GM21825 (cell line): ENCODE results near the gene DSE.

ENCODE experiments used
- ATAC-seq: cut with Tn5 transposase; IDR thresholded peaks from one replicate; pipeline ENCODE4 v1.9.1; 2021; ENCODE audit warnings: mild to moderate bottlenecking, moderate library complexity; ENCODE audit not compliant: unreplicated experiment

The DSE gene

DNA sequence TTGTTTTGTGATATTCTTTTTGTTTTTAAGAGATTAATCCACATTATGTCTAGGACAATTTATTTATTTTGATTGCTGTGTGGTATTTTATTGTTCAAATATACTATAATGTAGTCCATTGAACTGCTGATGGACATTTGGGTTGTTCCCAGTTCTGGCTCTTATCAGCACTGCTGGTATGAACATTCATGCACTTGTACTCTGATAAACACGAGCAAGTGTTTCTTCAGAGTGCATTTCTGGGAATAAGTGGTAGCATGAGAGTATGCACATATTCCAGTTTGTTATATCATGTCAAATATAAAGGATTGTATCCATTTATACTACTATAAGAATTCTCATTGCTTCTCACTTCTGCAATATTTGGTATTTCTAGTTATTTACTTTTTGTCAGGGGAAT, 97.5 kb downstream of the DSE start:
- no peak for ATAC-seq

- no peak for ATAC-seq
These were observed 100.8 kb downstream of the DSE start for GRCh38 chr6:116471531-116471930.

DNA sequence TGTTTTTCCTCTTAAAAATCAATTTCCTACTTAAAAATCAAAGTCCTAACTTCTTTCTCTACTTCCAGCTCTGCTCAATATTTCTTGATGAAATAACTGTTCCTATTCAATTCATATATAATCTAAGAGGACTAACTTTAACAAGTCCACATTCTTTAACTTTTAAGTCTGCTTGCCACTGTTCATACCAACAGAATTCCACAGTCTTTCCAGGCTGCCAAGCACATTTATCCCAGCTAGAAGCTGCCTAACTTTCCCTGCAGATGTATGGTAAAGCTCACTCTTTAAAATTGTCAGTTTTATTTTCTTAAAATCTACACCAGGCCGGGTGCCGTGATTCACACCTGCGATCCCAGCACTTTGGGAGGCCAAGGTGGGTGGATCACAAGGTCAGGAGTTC, 102.0 kb downstream of the DSE start:
- no peak for ATAC-seq

DNA sequence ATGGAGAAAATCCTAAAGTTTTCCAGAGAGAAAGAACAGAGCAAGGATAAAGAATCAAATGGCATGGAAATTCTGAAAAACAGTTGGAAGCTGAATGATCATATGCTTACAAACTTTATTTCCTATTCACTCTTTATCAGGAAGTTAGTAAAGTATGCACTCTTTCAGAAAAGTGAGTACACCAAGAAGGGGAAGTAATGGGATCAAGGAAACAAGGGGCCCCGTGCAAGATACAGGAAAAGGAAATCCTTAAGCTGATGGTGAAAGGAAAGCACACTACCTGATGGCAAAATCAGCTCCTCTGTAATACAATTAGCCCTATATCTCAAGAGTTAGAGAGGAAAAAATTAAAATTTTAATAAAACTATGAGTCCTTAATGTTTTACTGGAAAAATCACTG, 104.4 kb downstream of the DSE start:
- ATAC-seq: no peak

DNA sequence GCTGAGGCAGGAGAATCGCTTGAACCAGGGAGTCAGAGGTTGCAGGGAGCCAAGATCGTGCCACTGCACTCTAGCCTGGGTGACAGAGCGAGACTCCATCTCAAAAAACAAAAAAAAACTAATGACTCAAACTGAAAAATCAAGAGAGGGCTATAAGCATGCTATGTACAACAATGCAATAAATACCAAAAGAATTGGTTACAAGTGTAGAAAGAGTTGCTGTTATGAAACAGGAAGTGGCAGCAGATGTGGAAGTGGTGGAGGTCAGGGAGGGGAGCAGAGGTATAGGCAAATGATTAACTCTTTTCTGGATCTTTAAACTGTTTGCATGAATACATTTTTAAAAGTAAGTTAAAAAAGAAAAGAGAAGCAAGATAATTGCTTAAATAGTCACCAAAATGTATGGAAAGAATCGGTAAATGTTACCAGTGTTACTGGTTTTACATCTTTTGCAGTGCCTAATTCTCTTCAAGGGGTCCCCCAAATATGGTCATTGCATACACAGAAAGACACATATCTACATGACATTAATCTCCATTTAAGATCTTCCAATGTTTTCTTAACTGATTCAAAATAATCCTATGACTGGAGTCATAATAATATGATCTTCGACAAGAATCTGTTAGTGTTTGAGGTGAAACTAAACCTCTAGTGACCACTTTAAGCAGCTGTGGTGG, 105.4 kb downstream of the DSE start:
- ATAC-seq: peak; percentile 100

GRCh38 chr6:116482780-116483179, 112.0 kb downstream of the DSE start:
- no peak for ATAC-seq

GRCh38 chr6:116483616-116484015, 112.9 kb downstream of the DSE start:
- no peak for ATAC-seq

DNA sequence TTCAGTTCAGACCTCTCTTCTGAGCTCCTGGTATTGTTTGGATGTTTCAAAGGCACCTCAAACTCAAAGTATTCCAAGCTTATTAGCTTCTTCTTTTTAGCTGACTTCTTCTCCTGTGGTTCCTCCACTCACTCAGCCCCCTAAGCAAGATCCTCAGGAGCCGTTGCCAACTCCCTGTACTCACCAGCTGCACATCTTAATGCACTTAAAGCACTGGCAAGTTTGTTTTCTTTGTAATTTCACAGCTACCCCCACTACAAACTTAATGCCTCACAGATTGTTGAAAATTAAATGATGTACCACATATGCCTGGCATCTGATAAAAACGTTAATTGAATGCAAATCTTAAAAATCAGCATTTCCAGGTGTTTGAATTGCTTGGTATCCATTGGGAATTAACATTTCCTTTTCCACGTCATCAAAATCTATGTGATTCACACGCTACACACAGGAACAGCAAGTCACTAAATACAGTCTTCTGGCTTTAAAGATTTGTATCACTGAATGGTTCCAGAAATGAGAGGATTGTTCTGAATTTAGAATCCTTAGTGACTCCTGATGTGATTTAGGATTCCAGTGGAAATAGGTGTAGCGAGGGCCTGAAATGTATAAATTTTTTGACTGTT, 114.9 kb downstream of the DSE start:
- no peak for ATAC-seq

DNA sequence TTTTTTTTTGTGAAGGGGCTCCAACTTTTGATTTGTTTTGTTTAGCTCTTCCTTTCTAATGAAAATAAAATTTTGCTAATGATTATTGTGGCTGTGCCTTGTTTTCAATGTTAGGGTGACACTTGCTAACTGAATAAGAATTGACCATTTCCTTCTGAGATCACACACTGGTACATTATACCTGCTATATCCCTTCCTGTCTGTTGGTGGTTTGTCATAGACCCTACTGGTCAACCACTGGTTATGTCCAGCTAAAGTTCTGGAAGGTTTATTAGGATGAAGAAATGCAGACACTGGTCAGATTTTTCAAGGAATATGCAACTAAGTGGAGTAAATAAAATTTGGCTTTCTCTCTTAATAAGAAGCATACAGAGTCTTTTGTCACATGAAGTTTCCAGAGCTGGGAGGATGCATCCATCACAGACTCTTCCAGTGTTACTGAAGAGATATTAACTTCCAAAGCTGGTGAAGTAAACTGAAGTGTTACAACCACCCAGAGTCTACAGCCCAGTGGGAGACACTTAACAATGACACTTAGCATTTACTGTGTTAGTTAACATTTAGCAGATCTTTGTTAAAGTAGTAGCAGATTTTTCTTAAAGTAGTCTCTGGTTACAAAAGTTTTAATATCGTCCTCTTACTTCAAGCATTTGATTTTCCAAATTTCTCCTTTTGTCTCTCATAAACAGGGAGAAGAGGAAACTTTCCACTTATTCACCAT, 121.0 kb downstream of the DSE start:
- no peak for ATAC-seq

- ATAC-seq: no peak
These were observed 121.8 kb downstream of the DSE start for GRCh38 chr6:116492331-116493067.
